PC-9 (cell line): ENCODE results near the gene CD177. TPM values are rescaled to one million over a fixed set of nuclear protein-coding genes. Genes with fewer than 3 reads are reported as not detected.

ENCODE experiments used
- BruUV-seq: library from RNA; stranded (reverse); fragments of 400-500 nt; replicated peaks from 2 replicates; lab custom pipeline; 2021; lab: Mats Ljungman, UMichigan
- CTCF ChIA-PET: fragments of 300-600 bp; sonication (Branson Sonifier 250); formaldehyde crosslinking; loops from one replicate; lab custom pipeline; 2022; ENCODE audit warnings: antibody characterized with exemption; lab: Charles Lee
- POLR2A ChIA-PET: fragments of 300-600 bp; sonication (Branson Sonifier 250); formaldehyde crosslinking; loops from one replicate; lab custom pipeline; 2022; ENCODE audit warnings: antibody characterized with exemption; ENCODE audit not compliant: unreplicated experiment; lab: Charles Lee
- DNase-seq, 2 experiments: peaks; one replicate each; pipeline versions ENCODE4 v3.0.0 to v3.0.0-alpha.2; 2015 to 2022; ENCODE audit warnings: mixed read lengths in 1 of 2
- H2AFZ ChIP-seq: fragments of 200-600 bp; sonication (generic); 2 replicates; pipeline ENCODE4 v1.8.1; 2017; ENCODE audit warnings: antibody characterized with exemption
- H3F3A ChIP-seq: fragments of 200-600 bp; sonication (generic); 2 replicates; pipeline ENCODE4 v1.8.1; 2017; ENCODE audit warnings: antibody characterized with exemption, mild to moderate bottlenecking, low read depth; ENCODE audit not compliant: insufficient read depth
- H3K27ac ChIP-seq: fragments of 200-600 bp; sonication (generic); 2 replicates; pipeline ENCODE4 v1.6.1; 2016; ENCODE audit warnings: mixed run types
- H3K27me3 ChIP-seq: fragments of 200-600 bp; sonication (generic); 2 replicates; pipeline ENCODE4 v1.6.1; 2016; ENCODE audit warnings: low read depth, mixed run types; ENCODE audit not compliant: insufficient read depth
- H3K36me3 ChIP-seq: fragments of 200-600 bp; sonication (generic); 2 replicates; pipeline ENCODE4 v1.6.1; 2016; ENCODE audit warnings: low read depth, mixed run types
- H3K4me1 ChIP-seq: fragments of 200-600 bp; sonication (generic); replicated peaks from 2 replicates; pipeline ENCODE4 v1.6.1; 2016; ENCODE audit warnings: mixed run types; ENCODE audit not compliant: insufficient read depth
- H3K4me2 ChIP-seq: fragments of 200-600 bp; sonication (generic); 2 replicates; pipeline ENCODE4 v1.6.1; 2017; ENCODE audit warnings: mixed run types
- H3K4me3 ChIP-seq: fragments of 200-600 bp; sonication (generic); 2 replicates; pipeline ENCODE4 v1.6.1; 2016; ENCODE audit warnings: mixed run types
- H3K79me2 ChIP-seq: fragments of 200-600 bp; sonication (generic); 2 replicates; pipeline ENCODE4 v1.6.1; 2017; ENCODE audit warnings: low read depth, mixed run types
- H3K9me2 ChIP-seq: fragments of 200-600 bp; sonication (generic); 2 replicates; pipeline ENCODE4 v1.8.1; 2017; ENCODE audit warnings: mild to moderate bottlenecking; ENCODE audit not compliant: insufficient read depth
- H3K9me3 ChIP-seq: fragments of 200-600 bp; sonication (generic); 2 replicates; pipeline ENCODE4 v1.8.1; 2016; ENCODE audit warnings: low read depth; ENCODE audit not compliant: insufficient read depth
- H4K20me1 ChIP-seq: fragments of 200-600 bp; sonication (generic); 2 replicates; pipeline ENCODE4 v1.8.1; 2017; ENCODE audit not compliant: insufficient read depth
- CTCF ChIP-seq: fragments of 200-600 bp; sonication (generic); conservative IDR thresholded peaks from 2 replicates; pipeline ENCODE4 v1.6.1; 2017; ENCODE audit warnings: mixed run types, antibody characterized with exemption, mild to moderate bottlenecking, moderate library complexity
- EZH2 ChIP-seq: fragments of 200-600 bp; sonication (generic); IDR thresholded peaks from 2 replicates; pipeline ENCODE4 v1.8.0; 2017; ENCODE audit warnings: antibody characterized with exemption, low read depth
- intact Hi-C: fragments of 100-400 bp; cut with micrococcal nuclease; formaldehyde crosslinking; loops from one replicate; pipeline ENCODE4 v1.10.0; 2022; ENCODE audit not compliant: unreplicated experiment
- total RNA-seq: library from RNA; stranded (reverse); gene quantifications from 2 replicates; pipeline ENCODE4 v1.2.3, GENCODE V29; 2021

The CD177 gene
- total RNA-seq, 1 experiment from 2014 or later = 6.0 TPM

- DNase-seq = no peak
- Histone ChIP-seq H3K4me3 (no peak overlapping the region), H3K27ac (no peak overlapping the region), H3K4me1 (peaks cover 18% of the 10 kb centered on the region), H3K9me3 (peaks cover 7% of the 10 kb centered on the region; the same call in 1 of the 2 replicates), H4K20me1 (no peaks in the 10 kb centered on the region), H3K4me2 (no peak overlapping the region), H3K27me3 (no peaks in the 10 kb centered on the region), H3K9me2 (no peaks in the 10 kb centered on the region), H3F3A (peaks cover 15% of the 10 kb centered on the region; the same call in 1 of the 2 replicates), H2AFZ (no peak overlapping the region), H3K79me2 (no peaks in the 10 kb centered on the region; the same call in 1 of the 2 replicates), H3K36me3 (no peaks in the 10 kb centered on the region; the same call in 1 of the 2 replicates)
- no TSS peak for BruUV-seq
- ChIA-PET POLR2A (interaction anchor here (0.6 kb wide), 2 partner anchors 9 to 208 kb away, joined by 5 to 6 read pairs; no protein-coding TSS in a partner anchor), CTCF (no interaction called here)
- intact Hi-C loops = no loop called here
- TF ChIP-seq EZH2 (no peak), CTCF (no peak)
Observed at GRCh38 chr19:43311256-43311655, 42.2 kb upstream of the CD177 start.

GRCh38 chr19:43311706-43312105, 41.8 kb upstream of the CD177 start:
- TF ChIP-seq EZH2 (no peak), CTCF (no peak)
- H3K27me3 ChIP-seq = no peaks in the 10 kb centered on the region
- no peak overlapping the region for H3K4me2 ChIP-seq
- H3K4me3 ChIP-seq = no peak overlapping the region
- intact Hi-C loops = no loop called here
- H3K79me2 ChIP-seq = no peaks in the 10 kb centered on the region; the same call in 1 of the 2 replicates
- no peak for DNase-seq
- H3K9me3 ChIP-seq = peaks cover 7% of the 10 kb centered on the region; the same call in 1 of the 2 replicates
- no peaks in the 10 kb centered on the region for H4K20me1 ChIP-seq
- no TSS peak for BruUV-seq
- H3K9me2 ChIP-seq = no peaks in the 10 kb centered on the region
- peaks cover 14% of the 10 kb centered on the region for H3K4me1 ChIP-seq
- ChIA-PET CTCF (no interaction called here), POLR2A (interaction anchor here (0.6 kb wide), 3 partner anchors 9 to 208 kb away, joined by 3 to 6 read pairs (median 5); no protein-coding TSS in a partner anchor)
- peaks cover 11% of the 10 kb centered on the region; the same call in 1 of the 2 replicates for H3F3A ChIP-seq
- H3K36me3 ChIP-seq = no peaks in the 10 kb centered on the region; the same call in 1 of the 2 replicates
- no peak overlapping the region for H3K27ac ChIP-seq
- H2AFZ ChIP-seq = no peak overlapping the region

GRCh38 chr19:43313711-43314495, 39.6 kb upstream of the CD177 start:
- Histone ChIP-seq H3K4me2 (no peak overlapping the region), H4K20me1 (no peaks in the 10 kb centered on the region), H3K36me3 (peaks cover 8% of the 10 kb centered on the region), H3K9me3 (no peaks in the 10 kb centered on the region), H3K4me3 (no peak overlapping the region), H3F3A (peaks cover 13% of the 10 kb centered on the region; the same call in 1 of the 2 replicates), H3K79me2 (no peaks in the 10 kb centered on the region), H3K27ac (no peak overlapping the region), H3K27me3 (no peaks in the 10 kb centered on the region), H3K9me2 (no peaks in the 10 kb centered on the region), H2AFZ (no peak overlapping the region), H3K4me1 (0 out of 2 replicates have a peak, but pooled peaks cover 9% of the 10 kb centered on the region)
- CTCF ChIA-PET = no interaction called here
- intact Hi-C loops = no loop called here
- TF ChIP-seq EZH2 = no peak
- no TSS peak for BruUV-seq
- DNase-seq = no peak
- POLR2A ChIA-PET = no interaction called here
